Measurements from ENCODE around the gene DOC2B.

- TF ChIP-seq CTCF (IDR thresholded peaks at IDR 0.05; ENCODE audit: low read length) (no peak), EZH2 (optimal IDR thresholded peaks at IDR 0.05; ENCODE audit: low read depth, low read length) (no peak), EZH2phosphoT487 (IDR thresholded peaks at IDR 0.05; ENCODE audit: low read length) (no peak)
Measured at GRCh38 chr17:158379-158778, 23.1 kb downstream of the DOC2B start.
